Panc1 (cell line): ENCODE measurements around the gene CFAP20. TPM values are rescaled to one million over a fixed set of nuclear protein-coding genes. Genes with fewer than 3 reads are reported as not detected.

ENCODE experiments used
- ATAC-seq: fragments of 200-7000 bp; cut with Tn5 transposase; 2 replicates; pipeline ENCODE4 v1.9.1; 2020; ENCODE audit warnings: mild to moderate bottlenecking, moderate library complexity
- BruUV-seq: library from RNA; stranded (reverse); fragments of 400-500 nt; replicated peaks from 2 replicates; lab custom pipeline; 2021; lab: Mats Ljungman, UMichigan
- CTCF ChIA-PET: fragments of 300-600 bp; sonication (Branson Sonifier 250); formaldehyde crosslinking; loops from one replicate; lab custom pipeline; 2022; ENCODE audit warnings: antibody characterized with exemption; lab: Charles Lee
- POLR2A ChIA-PET: fragments of 300-600 bp; sonication (Branson Sonifier 250); formaldehyde crosslinking; loops from one replicate; lab custom pipeline; 2022; ENCODE audit warnings: antibody characterized with exemption; lab: Charles Lee
- DNase-seq: peaks from one replicate; pipeline ENCODE4 v3.0.0-alpha.2; 2010; ENCODE audit warnings: low read depth, low spot score
- H3K27ac ChIP-seq: 2 replicates; pipeline ENCODE4 v1.5.1; 2011; ENCODE audit warnings: mild to moderate bottlenecking, low read length, inconsistent platforms
- H3K27me3 ChIP-seq: fragments of 200-500 bp; sonication (Bioruptor generic); 2 replicates; pipeline ENCODE4 v1.6.0; 2014; ENCODE audit warnings: low read length, inconsistent platforms; ENCODE audit not compliant: control insufficient read depth, insufficient read depth
- H3K36me3 ChIP-seq: fragments of 200-500 bp; sonication (Bioruptor generic); 2 replicates; pipeline ENCODE4 v1.5.1; 2014; ENCODE audit warnings: inconsistent platforms, mild to moderate bottlenecking, low read length, moderate library complexity; ENCODE audit not compliant: control insufficient read depth, insufficient read depth
- H3K4me1 ChIP-seq: 2 replicates; pipeline ENCODE4 v1.5.1; 2011; ENCODE audit warnings: inconsistent platforms, mild to moderate bottlenecking, low read length, moderate library complexity; ENCODE audit not compliant: control insufficient read depth, insufficient read depth
- H3K4me3 ChIP-seq, 2 experiments: 2 replicates each; pipeline ENCODE4 v1.5.1; 2011 to 2012; ENCODE audit warnings: low read depth in 2 of 2, low read length in 2 of 2, mild to moderate bottlenecking in 2 of 2, inconsistent platforms in 1 of 2, moderate library complexity in 1 of 2
- H3K9me3 ChIP-seq: fragments of 200-500 bp; sonication (Bioruptor generic); 2 replicates; pipeline ENCODE4 v1.5.1; 2014; ENCODE audit warnings: low read depth, mild to moderate bottlenecking, inconsistent platforms, low read length, moderate library complexity; ENCODE audit not compliant: control insufficient read depth, insufficient read depth
- POLR2AphosphoS5 ChIP-seq: IDR thresholded peaks from 2 replicates; pipeline ENCODE4 v1.6.1; 2012; ENCODE audit warnings: mild to moderate bottlenecking, low read depth, low read length, moderate library complexity
- REST ChIP-seq, 2 experiments: IDR thresholded peaks; 2 replicates each; pipeline ENCODE4 v1.6.1; 2011 to 2012; ENCODE audit warnings: low read depth in 2 of 2, control low read depth in 1 of 2, low read length in 1 of 2, mild to moderate bottlenecking in 1 of 2, moderate library complexity in 1 of 2; ENCODE audit not compliant: insufficient read depth in 1 of 2
- SIN3A ChIP-seq: IDR thresholded peaks from 2 replicates; pipeline ENCODE4 v1.6.1; 2012; ENCODE audit warnings: low read depth, mild to moderate bottlenecking, low read length, moderate library complexity, borderline replicate concordance; ENCODE audit not compliant: insufficient read depth
- TCF7L2 ChIP-seq: IDR thresholded peaks from 2 replicates; pipeline ENCODE4 v1.6.1; 2011; ENCODE audit warnings: mild to moderate bottlenecking, low read depth, low read length, inconsistent platforms
- in situ Hi-C: cut with HindIII; loops from 2 replicates; pipeline ENCODE4 v1.10.0; 2016; ENCODE audit warnings: low sequenced_read_pairs, low pct_unique_long_range_greater_than_20kb
- intact Hi-C: fragments of 100-400 bp; cut with micrococcal nuclease; formaldehyde crosslinking; loops from one replicate; pipeline ENCODE4 v1.10.0; 2022; ENCODE audit not compliant: unreplicated experiment
- total RNA-seq: library from RNA; stranded (reverse); gene quantifications from one replicate; pipeline ENCODE4 v1.2.1, GENCODE V29; 2021; ENCODE audit not compliant: unreplicated experiment
- TF ChIP-seq, protein P1 (sequence below): fragments of 450-650 bp; IDR thresholded peaks from 2 replicates; pipeline ENCODE4 v1.5.1; 2017; ENCODE audit warnings: mild to moderate bottlenecking

Gene CFAP20
- total RNA-seq, 1 experiment from 2014 or later, result 25.9 TPM

DNA sequence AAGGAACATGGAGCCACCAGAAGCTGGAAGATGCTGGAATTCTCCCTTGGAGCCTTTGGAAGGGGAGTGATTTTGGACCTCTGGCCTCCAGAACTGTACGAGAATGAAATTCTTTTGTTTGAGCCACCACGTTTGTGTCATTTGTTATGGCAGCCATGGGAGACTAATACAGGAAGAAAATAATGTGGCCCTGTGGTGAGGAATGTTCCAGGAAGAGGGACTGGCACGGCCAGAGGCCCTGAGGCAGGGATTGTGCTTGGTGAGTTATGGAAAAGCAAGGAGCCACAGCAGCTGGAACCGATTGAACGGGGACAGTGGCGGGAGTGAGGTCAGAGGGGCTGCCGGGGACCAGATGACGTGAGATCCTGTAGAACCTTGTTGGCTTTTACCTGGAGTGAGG, 51.4 kb downstream of the CFAP20 start:
- no TSS peak for BruUV-seq
- Histone ChIP-seq H3K36me3 (no peaks in the 10 kb centered on the region), H3K27ac (no peak overlapping the region), H3K27me3 (no peaks in the 10 kb centered on the region), H3K4me3 (no peak overlapping the region), H3K9me3 (no peaks in the 10 kb centered on the region), H3K4me1 (no peaks in the 10 kb centered on the region)
- no peak for TF ChIP-seq REST (IDR thresholded peaks at IDR 0.05; ENCODE audit: insufficient read depth in 1 of 2, low read depth in 2 of 2, low read length in 1 of 2)
- no peak for TF ChIP-seq SIN3A
- TF ChIP-seq POLR2AphosphoS5, result no peak
- TF ChIP-seq, protein P1, sequence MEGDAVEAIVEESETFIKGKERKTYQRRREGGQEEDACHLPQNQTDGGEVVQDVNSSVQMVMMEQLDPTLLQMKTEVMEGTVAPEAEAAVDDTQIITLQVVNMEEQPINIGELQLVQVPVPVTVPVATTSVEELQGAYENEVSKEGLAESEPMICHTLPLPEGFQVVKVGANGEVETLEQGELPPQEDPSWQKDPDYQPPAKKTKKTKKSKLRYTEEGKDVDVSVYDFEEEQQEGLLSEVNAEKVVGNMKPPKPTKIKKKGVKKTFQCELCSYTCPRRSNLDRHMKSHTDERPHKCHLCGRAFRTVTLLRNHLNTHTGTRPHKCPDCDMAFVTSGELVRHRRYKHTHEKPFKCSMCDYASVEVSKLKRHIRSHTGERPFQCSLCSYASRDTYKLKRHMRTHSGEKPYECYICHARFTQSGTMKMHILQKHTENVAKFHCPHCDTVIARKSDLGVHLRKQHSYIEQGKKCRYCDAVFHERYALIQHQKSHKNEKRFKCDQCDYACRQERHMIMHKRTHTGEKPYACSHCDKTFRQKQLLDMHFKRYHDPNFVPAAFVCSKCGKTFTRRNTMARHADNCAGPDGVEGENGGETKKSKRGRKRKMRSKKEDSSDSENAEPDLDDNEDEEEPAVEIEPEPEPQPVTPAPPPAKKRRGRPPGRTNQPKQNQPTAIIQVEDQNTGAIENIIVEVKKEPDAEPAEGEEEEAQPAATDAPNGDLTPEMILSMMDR, result no peak
- no peak for TF ChIP-seq TCF7L2
- ATAC-seq (no peak), DNase-seq (no peak)
- CTCF ChIA-PET, result no interaction called here
- POLR2A ChIA-PET, result no interaction called here
- in situ Hi-C loops (no loop called here), intact Hi-C loops (no loop called here)

DNA sequence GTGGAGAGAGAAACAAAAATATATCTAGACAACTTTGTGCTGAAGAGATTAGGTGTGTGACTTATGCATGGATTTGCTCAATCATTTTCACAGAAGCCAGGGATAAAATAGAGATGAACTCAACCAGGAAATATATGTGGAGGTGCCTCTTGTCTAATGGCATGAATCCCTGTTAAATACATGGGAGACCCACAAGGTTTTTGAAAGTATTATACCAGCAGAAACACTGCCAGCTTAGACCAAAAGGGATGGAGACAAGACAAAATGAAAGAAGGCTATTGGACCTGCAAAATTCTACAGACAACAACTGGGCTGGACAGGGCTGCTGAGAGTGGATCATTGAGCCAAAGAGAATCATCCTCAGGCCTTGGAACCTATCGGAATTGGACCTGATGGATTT, 52.7 kb downstream of the CFAP20 start:
- BruUV-seq, result no TSS peak
- CTCF ChIA-PET, result no interaction called here

More for the DNA sequence above, 52.7 kb downstream of the CFAP20 start:
- no peak overlapping the region for H3K4me3 ChIP-seq
- in situ Hi-C loops (no loop called here), intact Hi-C loops (no loop called here)
- no peak for ATAC-seq
- H3K36me3 ChIP-seq, result no peaks in the 10 kb centered on the region
- no peaks in the 10 kb centered on the region for H3K9me3 ChIP-seq
- H3K4me1 ChIP-seq, result no peaks in the 10 kb centered on the region
- H3K27me3 ChIP-seq, result no peaks in the 10 kb centered on the region
- POLR2A ChIA-PET, result no interaction called here
- no peak for DNase-seq
- H3K27ac ChIP-seq, result no peak overlapping the region
- TF ChIP-seq POLR2AphosphoS5 (no peak), TCF7L2 (no peak), SIN3A (no peak), REST (IDR thresholded peaks at IDR 0.05; ENCODE audit: insufficient read depth in 1 of 2, low read depth in 2 of 2, low read length in 1 of 2) (no peak)
- TF ChIP-seq, protein P1, result no peak
